Peyer's patch (tissue), 4 donors: Measurements from ENCODE around the gene SORBS2.

Experiments
- POLR2A ChIP-seq, 2 donors: fragments of 450-650 bp; IDR thresholded peaks; one replicate each; pipeline ENCODE4 v1.5.1; 2017; ENCODE audit warnings: antibody characterized with exemption in 2 of 2, mild to moderate bottlenecking in 2 of 2, moderate library complexity in 2 of 2
- TF ChIP-seq, protein P1 (sequence below), 6 experiments: fragments of 450-650 bp in 4 of 6; fragments of 200-600 bp in 2 of 6; sonication (generic) in 1 of 6; IDR thresholded peaks; one replicate each; pipeline ENCODE4 v1.5.1; 2017 to 2019; ENCODE audit warnings: antibody characterized with exemption in 6 of 6, mild to moderate bottlenecking in 3 of 6, moderate library complexity in 1 of 6

DNA sequence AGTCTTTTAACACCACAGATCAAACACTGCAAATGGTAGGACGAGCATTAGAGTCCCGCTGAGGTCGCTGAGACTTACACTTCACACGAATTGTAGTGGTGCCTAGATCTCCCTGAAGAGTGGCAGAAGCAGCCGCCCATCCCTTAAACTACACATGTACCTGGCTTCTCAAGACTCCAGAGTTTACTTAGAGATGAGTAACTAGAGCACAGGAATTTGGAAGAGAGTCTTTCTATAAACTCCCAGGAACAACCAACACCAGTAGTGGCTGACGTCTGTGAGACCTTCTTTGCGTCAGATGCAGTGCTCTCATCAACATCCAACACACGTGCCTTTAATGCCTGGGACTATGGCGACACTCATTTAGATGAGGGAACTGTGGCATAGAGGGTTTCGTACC lies 12.6 kb downstream of the SORBS2 start:
- TF ChIP-seq, protein P1, sequence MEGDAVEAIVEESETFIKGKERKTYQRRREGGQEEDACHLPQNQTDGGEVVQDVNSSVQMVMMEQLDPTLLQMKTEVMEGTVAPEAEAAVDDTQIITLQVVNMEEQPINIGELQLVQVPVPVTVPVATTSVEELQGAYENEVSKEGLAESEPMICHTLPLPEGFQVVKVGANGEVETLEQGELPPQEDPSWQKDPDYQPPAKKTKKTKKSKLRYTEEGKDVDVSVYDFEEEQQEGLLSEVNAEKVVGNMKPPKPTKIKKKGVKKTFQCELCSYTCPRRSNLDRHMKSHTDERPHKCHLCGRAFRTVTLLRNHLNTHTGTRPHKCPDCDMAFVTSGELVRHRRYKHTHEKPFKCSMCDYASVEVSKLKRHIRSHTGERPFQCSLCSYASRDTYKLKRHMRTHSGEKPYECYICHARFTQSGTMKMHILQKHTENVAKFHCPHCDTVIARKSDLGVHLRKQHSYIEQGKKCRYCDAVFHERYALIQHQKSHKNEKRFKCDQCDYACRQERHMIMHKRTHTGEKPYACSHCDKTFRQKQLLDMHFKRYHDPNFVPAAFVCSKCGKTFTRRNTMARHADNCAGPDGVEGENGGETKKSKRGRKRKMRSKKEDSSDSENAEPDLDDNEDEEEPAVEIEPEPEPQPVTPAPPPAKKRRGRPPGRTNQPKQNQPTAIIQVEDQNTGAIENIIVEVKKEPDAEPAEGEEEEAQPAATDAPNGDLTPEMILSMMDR (IDR thresholded peaks at IDR 0.05): no peak
- no peak for TF ChIP-seq POLR2A (IDR thresholded peaks at IDR 0.05)
